ENCODE measurements around the gene LRRC7.

DNA sequence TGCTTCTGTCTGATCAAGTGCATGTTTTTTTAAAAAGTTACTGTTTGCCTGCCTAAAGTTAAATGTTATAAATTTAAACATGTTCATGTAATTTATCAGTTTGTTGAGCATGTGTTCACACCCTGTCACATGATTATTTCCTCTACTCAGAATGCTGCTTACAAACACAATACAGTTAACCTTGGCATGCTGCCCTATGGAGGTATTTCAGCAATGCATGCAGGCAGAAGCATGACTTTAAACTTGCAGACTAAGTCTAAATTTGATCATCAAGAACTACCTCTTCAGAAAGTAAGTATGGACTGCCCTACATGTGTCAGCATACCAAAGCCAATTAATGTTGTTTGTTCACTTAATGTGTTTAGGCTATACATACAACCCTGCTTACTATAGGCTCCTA is 476.1 kb downstream of the LRRC7 start:
- TF ChIP-seq SUZ12 (IDR thresholded peaks at IDR 0.05; ENCODE audit: low read length) = no peak
- no peak for TF ChIP-seq TAF7 (optimal IDR thresholded peaks at IDR 0.05; ENCODE audit: borderline replicate concordance, low read depth, low read length)
- TF ChIP-seq, protein P1, sequence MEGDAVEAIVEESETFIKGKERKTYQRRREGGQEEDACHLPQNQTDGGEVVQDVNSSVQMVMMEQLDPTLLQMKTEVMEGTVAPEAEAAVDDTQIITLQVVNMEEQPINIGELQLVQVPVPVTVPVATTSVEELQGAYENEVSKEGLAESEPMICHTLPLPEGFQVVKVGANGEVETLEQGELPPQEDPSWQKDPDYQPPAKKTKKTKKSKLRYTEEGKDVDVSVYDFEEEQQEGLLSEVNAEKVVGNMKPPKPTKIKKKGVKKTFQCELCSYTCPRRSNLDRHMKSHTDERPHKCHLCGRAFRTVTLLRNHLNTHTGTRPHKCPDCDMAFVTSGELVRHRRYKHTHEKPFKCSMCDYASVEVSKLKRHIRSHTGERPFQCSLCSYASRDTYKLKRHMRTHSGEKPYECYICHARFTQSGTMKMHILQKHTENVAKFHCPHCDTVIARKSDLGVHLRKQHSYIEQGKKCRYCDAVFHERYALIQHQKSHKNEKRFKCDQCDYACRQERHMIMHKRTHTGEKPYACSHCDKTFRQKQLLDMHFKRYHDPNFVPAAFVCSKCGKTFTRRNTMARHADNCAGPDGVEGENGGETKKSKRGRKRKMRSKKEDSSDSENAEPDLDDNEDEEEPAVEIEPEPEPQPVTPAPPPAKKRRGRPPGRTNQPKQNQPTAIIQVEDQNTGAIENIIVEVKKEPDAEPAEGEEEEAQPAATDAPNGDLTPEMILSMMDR (IDR thresholded peaks at IDR 0.05; ENCODE audit: control extremely low read depth in 1 of 3, insufficient read depth in 1 of 3, low read depth in 1 of 3, low read length in 3 of 3) = no peak
- TF ChIP-seq SRF (IDR thresholded peaks at IDR 0.05; ENCODE audit: low read depth, low read length) = no peak
- TF ChIP-seq POLR2AphosphoS5 (IDR thresholded peaks at IDR 0.05; ENCODE audit: low read depth, low read length) = no peak
- TF ChIP-seq RAD21 (IDR thresholded peaks at IDR 0.05 in 1 of 2, conservative IDR thresholded peaks at IDR 0.05 in 1 of 2; ENCODE audit: low read depth in 2 of 2, low read length in 2 of 2) = no peak
- TF ChIP-seq JUND (IDR thresholded peaks at IDR 0.05; ENCODE audit: low read length) = no peak
- TF ChIP-seq EZH2 (IDR thresholded peaks at IDR 0.05; ENCODE audit: low read depth, low read length, severe bottlenecking) = no peak
- TF ChIP-seq BACH1 (IDR thresholded peaks at IDR 0.05; ENCODE audit: low read length) = no peak
- TF ChIP-seq ZNF274 (IDR thresholded peaks at IDR 0.05; ENCODE audit: borderline replicate concordance, extremely low read depth, low read length) = no peak
- TF ChIP-seq POLR2A (IDR thresholded peaks at IDR 0.05; ENCODE audit: control extremely low read depth in 1 of 2, low read depth in 2 of 2, low read length in 2 of 2) = no peak
- no peak for TF ChIP-seq GTF2F1 (IDR thresholded peaks at IDR 0.05; ENCODE audit: borderline replicate concordance, low read depth, low read length)
- TF ChIP-seq RFX5 (IDR thresholded peaks at IDR 0.05; ENCODE audit: borderline replicate concordance, low read depth, low read length) = no peak
